ENCODE measurements around the gene GPR85.

Gene GPR85

GRCh38 chr7:113094517-113095249 lies 8.1 kb upstream of the GPR85 start:
- H3K9me3 ChIP-seq (ENCODE audit: insufficient read depth, low read length, severe bottlenecking), result no peaks in the 10 kb centered on the region
- no peak overlapping the region for H3K9ac ChIP-seq (ENCODE audit: low read depth, low read length)
- no peaks in the 10 kb centered on the region for H3K36me3 ChIP-seq (ENCODE audit: insufficient read depth, low read length)
- no peak for ATAC-seq (ENCODE audit: insufficient read depth, low read depth)
- H3K27me3 ChIP-seq (ENCODE audit: insufficient read depth, low read length, poor library complexity), result no peaks in the 10 kb centered on the region
- H4K20me1 ChIP-seq (ENCODE audit: insufficient read depth, low read length), result no peaks in the 10 kb centered on the region
- DNase-seq, result no peak
- H3K4me3 ChIP-seq (ENCODE audit: low read depth in 1 of 2, low read length in 2 of 2), result no peak overlapping the region
- no peak overlapping the region for H3K27ac ChIP-seq (ENCODE audit: low read length)
- no peak overlapping the region for H2AFZ ChIP-seq (ENCODE audit: low read depth, low read length)
- no peak overlapping the region for H3K4me2 ChIP-seq (ENCODE audit: insufficient read depth, low read length)
- no peak for TF ChIP-seq EZH2 (IDR thresholded peaks at IDR 0.05; ENCODE audit: borderline replicate concordance, low read depth, low read length, severe bottlenecking)
- no peak for TF ChIP-seq CTCF (IDR thresholded peaks at IDR 0.05; ENCODE audit: borderline replicate concordance, extremely low read depth, low read length, poor library complexity, severe bottlenecking)
- no peaks in the 10 kb centered on the region for H3K4me1 ChIP-seq (ENCODE audit: insufficient read depth, low read length)
- no peaks in the 10 kb centered on the region for H3K79me2 ChIP-seq (ENCODE audit: insufficient read depth, low read length)

- TF ChIP-seq CTCF (IDR thresholded peaks at IDR 0.05; ENCODE audit: borderline replicate concordance, extremely low read depth, low read length, poor library complexity, severe bottlenecking) (no peak), EZH2 (IDR thresholded peaks at IDR 0.05; ENCODE audit: borderline replicate concordance, low read depth, low read length, severe bottlenecking) (no peak)
- Histone ChIP-seq H3K9me3 (ENCODE audit: insufficient read depth, low read length, severe bottlenecking) (no peaks in the 10 kb centered on the region), H2AFZ (ENCODE audit: low read depth, low read length) (no peak overlapping the region), H3K4me1 (ENCODE audit: insufficient read depth, low read length) (no peaks in the 10 kb centered on the region), H3K4me3 (ENCODE audit: low read depth in 1 of 2, low read length in 2 of 2) (no peak overlapping the region), H4K20me1 (ENCODE audit: insufficient read depth, low read length) (no peaks in the 10 kb centered on the region), H3K36me3 (ENCODE audit: insufficient read depth, low read length) (no peaks in the 10 kb centered on the region), H3K79me2 (ENCODE audit: insufficient read depth, low read length) (no peaks in the 10 kb centered on the region), H3K27me3 (ENCODE audit: insufficient read depth, low read length, poor library complexity) (no peaks in the 10 kb centered on the region), H3K9ac (ENCODE audit: low read depth, low read length) (no peak overlapping the region), H3K27ac (ENCODE audit: low read length) (no peak overlapping the region), H3K4me2 (ENCODE audit: insufficient read depth, low read length) (no peak overlapping the region)
- DNase-seq (no peak), ATAC-seq (ENCODE audit: insufficient read depth, low read depth) (no peak)
Measured at GRCh38 chr7:113093561-113093960, 6.9 kb upstream of the GPR85 start.

GRCh38 chr7:113092762-113093161 lies 6.1 kb upstream of the GPR85 start:
- no peak for ATAC-seq (ENCODE audit: insufficient read depth, low read depth)
- Histone ChIP-seq H4K20me1 (ENCODE audit: insufficient read depth, low read length) (no peaks in the 10 kb centered on the region), H3K9ac (ENCODE audit: low read depth, low read length) (no peak overlapping the region), H3K36me3 (ENCODE audit: insufficient read depth, low read length) (no peaks in the 10 kb centered on the region), H3K4me3 (ENCODE audit: low read depth in 1 of 2, low read length in 2 of 2) (no peak overlapping the region), H2AFZ (ENCODE audit: low read depth, low read length) (no peak overlapping the region), H3K27me3 (ENCODE audit: insufficient read depth, low read length, poor library complexity) (no peaks in the 10 kb centered on the region), H3K4me2 (ENCODE audit: insufficient read depth, low read length) (no peak overlapping the region), H3K4me1 (ENCODE audit: insufficient read depth, low read length) (no peaks in the 10 kb centered on the region), H3K27ac (ENCODE audit: low read length) (no peak overlapping the region), H3K79me2 (ENCODE audit: insufficient read depth, low read length) (no peaks in the 10 kb centered on the region), H3K9me3 (ENCODE audit: insufficient read depth, low read length, severe bottlenecking) (no peaks in the 10 kb centered on the region)
- no peak for DNase-seq
- no peak for TF ChIP-seq EZH2 (IDR thresholded peaks at IDR 0.05; ENCODE audit: borderline replicate concordance, low read depth, low read length, severe bottlenecking)
- TF ChIP-seq CTCF (IDR thresholded peaks at IDR 0.05; ENCODE audit: borderline replicate concordance, extremely low read depth, low read length, poor library complexity, severe bottlenecking), result no peak
